ENCODE data around the gene XRCC1. TPM values are rescaled to one million over a fixed set of nuclear protein-coding genes. Genes with fewer than 3 reads are reported as not detected.

The XRCC1 gene
- total and polyA plus RNA-seq, 9 of the 15 experiments (the other 6 are each of a cell fraction or from before 2014, with no cell fraction given) = 1.5 to 36.9 (median 24.9) TPM

GRCh38 chr19:43555185-43555770, 20.0 kb downstream of the XRCC1 start:
- Histone ChIP-seq H3K9me3 (replicated peaks; ENCODE audit: control insufficient read depth, insufficient read depth, low read depth, low read length) (no peaks in the 10 kb centered on the region), H3K4me3 (no peak overlapping the region), H3K9ac (ENCODE audit: insufficient read depth in 1 of 2, low read depth in 2 of 2, low read length in 2 of 2) (no peak overlapping the region), H4K20me1 (replicated peaks; ENCODE audit: control insufficient read depth, insufficient read depth, low read length) (no peaks in the 10 kb centered on the region), H3K9me1 (ENCODE audit: control insufficient read depth, insufficient read depth, low read length) (no peaks in the 10 kb centered on the region), H3K27me3 (ENCODE audit: control insufficient read depth in 2 of 2, insufficient read depth in 2 of 2, low read length in 2 of 2) (no peaks in the 10 kb centered on the region), H3K4me2 (ENCODE audit: insufficient read depth, low read length) (no peak overlapping the region), H3K79me2 (ENCODE audit: control insufficient read depth, insufficient read depth, low read length) (no peaks in the 10 kb centered on the region), H3K36me3 (ENCODE audit: control insufficient read depth, insufficient read depth, low read length) (peaks cover 57% of the 10 kb centered on the region; the same call in 2 of the 3 replicates), H3K27ac (ENCODE audit: extremely low read depth, low read depth, low read length) (no peak overlapping the region), H2AFZ (ENCODE audit: low read depth, low read length) (no peak overlapping the region), H3K4me1 (replicated peaks in 1 of 2; ENCODE audit: control insufficient read depth in 2 of 2, insufficient read depth in 2 of 2, low read length in 2 of 2) (peaks cover 0 to 8% of the 10 kb centered on the region in 2 experiments; a peak in 1 of 5 replicates)
- peak; percentile 95 for FAIRE-seq
- POLR2A ChIA-PET = interaction anchor here (0.6 to 1.9 kb wide), 8 partner anchors 8 to 165 kb away, joined by 3 to 7 read pairs (median 4); partner anchors contain the start of gene XRCC1
- 35% methylated on average over 7 of the region's 8 CpGs for WGBS (ENCODE audit: insufficient coverage, low coverage, missing lambda C conversion rate)
- BruUV-seq (replicated peaks) = no TSS peak
- in situ Hi-C loops (cut with MboI) (loop anchor here (5.0 kb wide), 1 partner anchor 97 kb away; no protein-coding TSS in a partner anchor), intact Hi-C loops (cut with micrococcal nuclease) (loop anchor here (1.0 to 10.0 kb wide), 2 partner anchors 70 to 97 kb away; no protein-coding TSS in a partner anchor)
- ATAC-seq = peak; percentile 97
- CTCF ChIA-PET (ENCODE audit: low intra/inter-chr PET ratio) = interaction anchor here (1.4 to 1.8 kb wide), 2 partner anchors 69 to 98 kb away, joined by 4 to 7 read pairs; no protein-coding TSS in a partner anchor
- DNase-seq (ENCODE audit: extremely low read depth in 1 of 4, low spot score in 3 of 4) = peak; percentile 71 to 83 (median 76)
- TF ChIP-seq CBFB (CRISPR knock-in tag; IDR thresholded peaks at IDR 0.05) (no peak), ATF1 (CRISPR knock-in tag; IDR thresholded peaks at IDR 0.05) (no peak), ATF1 (tag; IDR thresholded peaks at IDR 0.05) (no peak), KLF16 (IDR thresholded peaks at IDR 0.05) (0 out of 2 replicates have a peak, but pooled peaks have one; percentile 33), USF2 (CRISPR knock-in tag; IDR thresholded peaks at IDR 0.05) (no peak), TCF3 (CRISPR knock-in tag; IDR thresholded peaks at IDR 0.05) (no peak), LEF1 (IDR thresholded peaks at IDR 0.05) (no peak), BCL6 (CRISPR knock-in tag; IDR thresholded peaks at IDR 0.05) (no peak), EP300 (IDR thresholded peaks at IDR 0.05; ENCODE audit: low read length) (no peak), CTBP1 (IDR thresholded peaks at IDR 0.05; ENCODE audit: borderline replicate concordance) (peak; percentile 37; the same call in 1 of the 2 replicates), ZNF133 (CRISPR knock-in tag; IDR thresholded peaks at IDR 0.05) (no peak), NR2C1 (IDR thresholded peaks at IDR 0.05) (no peak), NR2C1 (tag; IDR thresholded peaks at IDR 0.05) (no peak), CCAR2 (IDR thresholded peaks at IDR 0.05; ENCODE audit: low read depth, low read length) (no peak), ZNF589 (CRISPR knock-in tag; IDR thresholded peaks at IDR 0.05; ENCODE audit: low read depth) (no peak), PBX2 (CRISPR knock-in tag; IDR thresholded peaks at IDR 0.05; ENCODE audit: low read depth) (no peak), PBX2 (tag; conservative IDR thresholded peaks at IDR 0.05; ENCODE audit: low read depth) (no peak)
